Nephron progenitor cell (in vitro differentiated cells): ENCODE data around the gene FAM32A.

Source experiments
- DNase-seq: peaks from one replicate; pipeline ENCODE4 v3.0.0; 2021
- H3K27ac Mint-ChIP-seq: 2 replicates; pipeline ENCODE4 v1.8.0; 2021; ENCODE audit warnings: mild to moderate bottlenecking, moderate library complexity, mixed read lengths
- H3K27me3 Mint-ChIP-seq: 2 replicates; pipeline ENCODE4 v1.8.0; 2021; ENCODE audit warnings: mild to moderate bottlenecking, low read depth, mixed read lengths; ENCODE audit not compliant: poor library complexity
- H3K36me3 Mint-ChIP-seq: 2 replicates; pipeline ENCODE4 v1.8.0; 2021; ENCODE audit warnings: low read depth, mixed read lengths
- H3K4me1 Mint-ChIP-seq: 2 replicates; pipeline ENCODE4 v1.8.0; 2021; ENCODE audit warnings: mixed read lengths
- H3K4me3 Mint-ChIP-seq: 2 replicates; pipeline ENCODE4 v1.8.0; 2021; ENCODE audit warnings: mild to moderate bottlenecking, moderate library complexity, mixed read lengths
- H3K9me3 Mint-ChIP-seq: 2 replicates; pipeline ENCODE4 v1.8.0; 2021; ENCODE audit warnings: mild to moderate bottlenecking, moderate library complexity, mixed read lengths
- CTCF ChIP-seq: fragments of 200-600 bp; sonication (generic); IDR thresholded peaks from 2 replicates; pipeline ENCODE4 v1.5.0; 2021; ENCODE audit warnings: antibody characterized with exemption

FAM32A gene

GRCh38 chr19:16185123-16185767 is at the start of gene FAM32A:
Gene FAM32A (plus strand): TSS chr19:16185410. CDS start chr19:16185443, 33 bp downstream.
- TF ChIP-seq CTCF: no peak
- Mint-ChIP-seq H3K4me1 (peaks cover 19% of the 10 kb centered on the region), H3K4me3 (peak within 1 kb of the TSS; percentile 98), H3K27ac (peak within 1 kb of the TSS; percentile 97), H3K36me3 (peaks cover 28% of the 10 kb centered on the region), H3K27me3 (peaks cover 33% of the 10 kb centered on the region), H3K9me3 (no peaks in the 10 kb centered on the region)
- peak; percentile 95 for DNase-seq

DNA sequence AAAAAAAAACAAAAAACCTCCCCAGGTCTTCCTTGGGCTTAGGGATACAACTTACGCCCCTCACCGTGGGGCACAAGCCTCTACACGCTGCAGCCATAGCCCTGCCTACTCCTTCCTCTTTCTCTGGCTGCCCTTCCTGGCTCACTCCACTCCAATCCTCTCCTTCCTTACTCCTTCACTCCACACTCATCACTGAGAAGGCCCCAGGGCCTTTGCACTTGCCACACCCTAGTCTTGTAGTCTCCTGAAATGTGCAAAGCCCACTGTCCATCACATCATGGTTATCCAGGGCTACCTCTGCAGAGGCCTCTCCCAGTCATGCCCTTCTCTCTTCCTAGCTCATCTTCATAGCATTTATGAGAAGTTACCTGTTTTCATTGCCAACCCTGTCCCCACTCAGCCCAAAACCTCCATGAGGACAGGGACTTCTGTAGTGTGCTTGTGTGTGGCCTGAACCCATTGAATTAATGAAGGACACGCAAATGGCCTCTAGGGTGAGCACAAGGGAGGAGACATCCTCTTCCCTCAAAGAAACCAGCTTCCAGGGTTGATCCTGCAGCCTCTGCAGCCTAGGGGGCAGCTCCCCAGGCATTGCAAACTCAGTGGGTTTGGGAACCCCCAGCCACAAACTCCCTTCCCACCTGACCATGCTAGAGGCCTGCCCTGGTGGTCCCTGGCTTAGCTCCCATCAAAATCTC is 49.6 kb upstream of the FAM32A start:
- Mint-ChIP-seq H3K4me3 (no peak overlapping the region), H3K27ac (no peak overlapping the region), H3K36me3 (peaks cover 47% of the 10 kb centered on the region), H3K4me1 (no peaks in the 10 kb centered on the region), H3K9me3 (no peaks in the 10 kb centered on the region), H3K27me3 (peaks cover 5% of the 10 kb centered on the region)
- no peak for DNase-seq
- no peak for TF ChIP-seq CTCF

DNA sequence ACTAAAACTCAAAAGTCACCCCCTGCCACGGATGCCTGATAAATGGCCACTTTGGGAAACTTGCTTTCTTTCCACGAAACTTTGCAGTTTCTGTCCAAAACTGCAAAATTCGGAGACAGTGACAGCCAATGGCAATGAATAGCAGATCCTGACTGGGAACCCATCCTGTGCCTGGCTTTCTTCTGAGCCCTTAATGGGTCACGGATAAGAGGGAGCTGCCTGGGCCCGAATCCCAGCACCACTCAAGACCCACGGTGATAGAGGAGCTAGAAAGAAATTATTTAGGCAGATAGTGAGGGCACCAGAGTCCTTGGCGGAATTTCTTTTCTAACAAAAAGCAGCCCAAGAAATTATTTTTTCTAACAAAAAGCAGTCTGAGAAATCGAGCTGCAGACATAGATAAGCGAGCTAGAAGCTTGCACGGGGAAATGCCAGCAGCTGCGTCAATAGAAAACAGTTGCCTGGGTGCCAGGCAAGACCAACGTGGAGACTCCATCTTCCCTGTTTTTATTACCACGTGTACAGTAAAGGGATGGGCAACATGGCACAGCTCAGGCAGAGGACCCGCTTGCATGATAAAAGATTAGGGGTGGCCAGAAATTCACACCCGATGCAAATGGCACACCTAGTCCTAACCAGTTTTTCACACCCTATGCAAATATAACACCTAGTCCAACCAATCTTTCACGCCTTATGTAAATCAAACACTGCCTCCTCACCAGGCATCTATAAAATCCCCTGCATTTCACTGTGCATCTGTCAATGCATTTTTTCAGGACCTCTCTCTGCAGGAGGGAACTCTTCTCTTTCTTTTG is 48.8 kb upstream of the FAM32A start:
- peaks cover 39% of the 10 kb centered on the region for H3K36me3 Mint-ChIP-seq
- H3K4me1 Mint-ChIP-seq: no peaks in the 10 kb centered on the region
- no peak overlapping the region for H3K27ac Mint-ChIP-seq
- H3K27me3 Mint-ChIP-seq: peaks cover 5% of the 10 kb centered on the region
- no peaks in the 10 kb centered on the region for H3K9me3 Mint-ChIP-seq
- DNase-seq: no peak
- H3K4me3 Mint-ChIP-seq: no peak overlapping the region
- TF ChIP-seq CTCF: no peak

GRCh38 chr19:16139752-16140151 is 45.5 kb upstream of the FAM32A start:
- no peak for DNase-seq
- no peak for TF ChIP-seq CTCF
- no peaks in the 10 kb centered on the region for H3K4me1 Mint-ChIP-seq
- H3K4me3 Mint-ChIP-seq: no peak overlapping the region
- H3K27me3 Mint-ChIP-seq: peaks cover 19% of the 10 kb centered on the region
- no peaks in the 10 kb centered on the region for H3K9me3 Mint-ChIP-seq
- no peak overlapping the region for H3K27ac Mint-ChIP-seq
- H3K36me3 Mint-ChIP-seq: peaks cover 5% of the 10 kb centered on the region

DNA sequence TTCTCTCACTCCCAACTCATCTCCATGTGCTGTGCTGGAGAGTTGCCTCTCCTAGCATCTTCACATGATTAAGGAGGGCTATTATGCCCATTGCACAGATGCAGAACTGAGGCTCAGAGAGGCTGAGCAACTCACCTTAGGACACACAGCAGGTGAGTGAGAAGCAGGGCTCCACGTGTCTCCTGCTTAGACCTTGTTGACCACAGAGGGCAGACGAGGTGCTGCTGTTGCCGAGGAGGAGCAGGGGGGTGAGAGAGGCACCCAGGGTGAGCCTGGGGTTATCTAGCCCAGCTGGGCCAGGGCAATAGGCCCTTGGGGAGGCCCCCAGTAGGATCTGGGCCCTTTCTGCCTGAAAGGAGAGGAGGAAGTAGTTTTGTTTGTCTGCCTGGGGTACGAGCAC is 44.2 kb upstream of the FAM32A start:
- no peak for TF ChIP-seq CTCF
- Mint-ChIP-seq H3K9me3 (no peaks in the 10 kb centered on the region), H3K4me3 (no peak overlapping the region), H3K4me1 (no peaks in the 10 kb centered on the region), H3K36me3 (no peaks in the 10 kb centered on the region), H3K27ac (peak overlapping the region; percentile 51), H3K27me3 (peaks cover 19% of the 10 kb centered on the region)
- DNase-seq: no peak
